IMR-90 (cell line): ENCODE data around the gene SERPINA6.

Experiments used
- CTCF ChIP-seq: conservative IDR thresholded peaks from 2 replicates; pipeline ENCODE4 v1.5.1; 2012; ENCODE audit warnings: mild to moderate bottlenecking, low read depth, low read length, improper control_type of control experiment
- MXI1 ChIP-seq: IDR thresholded peaks from 2 replicates; pipeline ENCODE4 v1.6.1; 2012; ENCODE audit warnings: low read depth, mild to moderate bottlenecking, low read length, moderate library complexity, borderline replicate concordance
- NFE2L2 ChIP-seq: fragments of 150-350 bp; IDR thresholded peaks from 2 replicates; pipeline ENCODE4 v1.6.1; 2016; ENCODE audit warnings: low read depth, mild to moderate bottlenecking, low read length
- POLR2A ChIP-seq: IDR thresholded peaks from 2 replicates; pipeline ENCODE4 v1.6.1; 2012; ENCODE audit warnings: mild to moderate bottlenecking, low read depth, low read length
- RAD21 ChIP-seq: IDR thresholded peaks from 2 replicates; pipeline ENCODE4 v1.6.1; 2012; ENCODE audit warnings: low read length, improper control_type of control experiment
- RCOR1 ChIP-seq: IDR thresholded peaks from 2 replicates; pipeline ENCODE4 v1.6.1; 2012; ENCODE audit warnings: mild to moderate bottlenecking, low read length, improper control_type of control experiment; ENCODE audit not compliant: insufficient replicate concordance
- USF2 ChIP-seq: fragments of 150-350 bp; IDR thresholded peaks from 2 replicates; pipeline ENCODE4 v1.6.1; 2017; ENCODE audit warnings: mild to moderate bottlenecking, antibody characterized with exemption, low read length, low read depth

- TF ChIP-seq RCOR1, result no peak
- no peak for TF ChIP-seq CTCF
- TF ChIP-seq USF2, result no peak
- no peak for TF ChIP-seq MXI1
- no peak for TF ChIP-seq NFE2L2
- TF ChIP-seq POLR2A, result no peak
- TF ChIP-seq RAD21, result no peak
These were observed 31.1 kb downstream of the SERPINA6 start for GRCh38 chr14:94291906-94292525.
